A673 (cell line): Measurements from ENCODE around the gene VASH2.

Source experiments
- EZH2 ChIP-seq: fragments of 200-600 bp; sonication (generic); IDR thresholded peaks from 2 replicates; pipeline ENCODE4 v1.6.1; 2017; ENCODE audit warnings: borderline replicate concordance, low read depth, mild to moderate bottlenecking, mixed read lengths, antibody characterized with exemption, low read length; ENCODE audit not compliant: poor library complexity, severe bottlenecking
- TF ChIP-seq, protein P1 (sequence below): fragments of 300-800, 200-600 bp; sonication (generic); conservative IDR thresholded peaks from 2 replicates; pipeline ENCODE4 v1.5.1; 2017; ENCODE audit warnings: low read depth, mild to moderate bottlenecking, antibody characterized with exemption, low read length, moderate library complexity, mixed read lengths

DNA sequence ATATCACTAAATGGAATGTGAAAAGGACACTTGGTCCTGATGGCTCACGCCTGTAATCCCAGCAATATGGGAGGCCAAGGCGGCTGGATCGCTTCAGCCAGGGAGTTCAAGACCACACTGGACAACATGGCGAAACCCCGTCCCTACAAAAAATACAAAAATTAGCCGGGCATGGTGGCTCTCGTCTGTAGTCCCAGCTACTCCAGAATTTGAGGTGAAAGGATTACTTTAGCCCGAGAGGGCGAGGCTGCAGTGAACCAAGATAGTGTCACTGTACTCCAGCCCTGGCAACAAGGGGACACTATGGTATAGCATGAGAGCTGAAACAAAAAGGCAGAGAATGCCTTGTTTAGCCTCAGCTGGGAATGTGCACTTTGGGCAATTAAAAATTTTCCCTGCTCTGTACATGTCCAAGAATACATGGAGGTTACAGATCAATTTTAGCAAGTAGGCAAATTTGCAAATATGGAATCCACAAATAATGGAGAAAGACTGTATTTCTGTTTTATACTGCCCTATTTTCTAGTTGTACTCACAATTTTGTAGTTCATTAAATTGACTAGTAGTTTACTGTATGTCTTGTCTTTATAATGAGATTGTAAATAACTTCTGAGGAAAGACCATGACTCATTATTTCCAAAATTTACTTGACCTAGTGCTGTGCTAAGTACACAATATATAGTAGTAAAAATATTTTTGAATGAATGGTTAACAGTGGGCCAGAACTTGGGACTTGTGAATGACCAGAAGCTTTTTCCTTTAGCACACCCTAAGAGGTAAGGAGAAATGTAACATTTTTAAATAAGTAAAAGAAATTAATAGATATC lies 67.3 kb downstream of the VASH2 start:
- TF ChIP-seq, protein P1, sequence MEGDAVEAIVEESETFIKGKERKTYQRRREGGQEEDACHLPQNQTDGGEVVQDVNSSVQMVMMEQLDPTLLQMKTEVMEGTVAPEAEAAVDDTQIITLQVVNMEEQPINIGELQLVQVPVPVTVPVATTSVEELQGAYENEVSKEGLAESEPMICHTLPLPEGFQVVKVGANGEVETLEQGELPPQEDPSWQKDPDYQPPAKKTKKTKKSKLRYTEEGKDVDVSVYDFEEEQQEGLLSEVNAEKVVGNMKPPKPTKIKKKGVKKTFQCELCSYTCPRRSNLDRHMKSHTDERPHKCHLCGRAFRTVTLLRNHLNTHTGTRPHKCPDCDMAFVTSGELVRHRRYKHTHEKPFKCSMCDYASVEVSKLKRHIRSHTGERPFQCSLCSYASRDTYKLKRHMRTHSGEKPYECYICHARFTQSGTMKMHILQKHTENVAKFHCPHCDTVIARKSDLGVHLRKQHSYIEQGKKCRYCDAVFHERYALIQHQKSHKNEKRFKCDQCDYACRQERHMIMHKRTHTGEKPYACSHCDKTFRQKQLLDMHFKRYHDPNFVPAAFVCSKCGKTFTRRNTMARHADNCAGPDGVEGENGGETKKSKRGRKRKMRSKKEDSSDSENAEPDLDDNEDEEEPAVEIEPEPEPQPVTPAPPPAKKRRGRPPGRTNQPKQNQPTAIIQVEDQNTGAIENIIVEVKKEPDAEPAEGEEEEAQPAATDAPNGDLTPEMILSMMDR: no peak
- no peak for TF ChIP-seq EZH2
